Keratinocyte (primary cell): ENCODE measurements around the gene MAPKAPK5. TPM values are rescaled to one million over a fixed set of nuclear protein-coding genes. Genes with fewer than 3 reads are reported as not detected.
"Not testable (repeated sequence)": the region's sequence is repeated elsewhere in the genome, so short reads cannot be mapped to it uniquely, and the experiment has no call there.

ENCODE experiments used
- DNase-seq: peaks from one replicate; pipeline ENCODE4 v3.0.0-alpha.2; 2011; ENCODE audit warnings: low read depth, missing footprints, low spot score
- FAIRE-seq: peaks from 2 replicates; lab custom pipeline; 2011; peaks lifted over from hg19 to GRCh38; lab: Jason Lieb, UNC
- H2AFZ ChIP-seq: 2 replicates; pipeline ENCODE4 v1.6.0; 2012; ENCODE audit warnings: low read length, control low read depth, inconsistent platforms; ENCODE audit not compliant: control insufficient read depth
- H3K27ac ChIP-seq: 2 replicates; pipeline ENCODE4 v1.5.1; 2011; ENCODE audit warnings: low read length; ENCODE audit not compliant: control insufficient read depth, insufficient read depth
- H3K27me3 ChIP-seq: 3 replicates; pipeline ENCODE4 v1.6.0; 2011; ENCODE audit warnings: low read length; ENCODE audit not compliant: control insufficient read depth, insufficient read depth; ENCODE audit errors: extremely low read depth
- H3K36me3 ChIP-seq, 2 experiments: 2 replicates in 1 of 2; 3 replicates in 1 of 2; pipeline ENCODE4 v1.5.1; 2011; ENCODE audit warnings: low read length in 2 of 2, mild to moderate bottlenecking in 1 of 2; ENCODE audit not compliant: control insufficient read depth in 2 of 2, insufficient read depth in 2 of 2; ENCODE audit errors: extremely low read depth in 1 of 2
- H3K4me1 ChIP-seq: 3 replicates; pipeline ENCODE4 v1.5.1; 2011; ENCODE audit warnings: low read length; ENCODE audit not compliant: control insufficient read depth, insufficient read depth; ENCODE audit errors: extremely low read depth
- H3K4me2 ChIP-seq: 3 replicates; pipeline ENCODE4 v1.6.0; 2011; ENCODE audit warnings: low read depth, low read length; ENCODE audit not compliant: control insufficient read depth, insufficient read depth; ENCODE audit errors: extremely low read depth
- H3K4me3 ChIP-seq, 3 experiments: fragments of 200-600 bp in 1 of 3; sonication (generic) in 1 of 3; 2 replicates in 2 of 3; 3 replicates in 1 of 3; pipeline ENCODE4 v1.5.1; 2011 to 2016; ENCODE audit warnings: low read length in 3 of 3, mild to moderate bottlenecking in 3 of 3, control low read depth in 2 of 3, inconsistent platforms in 1 of 3, low read depth in 1 of 3, mixed read lengths in 1 of 3, mixed run types in 1 of 3, moderate library complexity in 1 of 3; ENCODE audit not compliant: control insufficient read depth in 2 of 3, insufficient read depth in 2 of 3; ENCODE audit errors: extremely low read depth in 1 of 3
- H3K79me2 ChIP-seq: 2 replicates; pipeline ENCODE4 v1.6.0; 2012; ENCODE audit warnings: low read length; ENCODE audit not compliant: control insufficient read depth, insufficient read depth
- H3K9ac ChIP-seq: 3 replicates; pipeline ENCODE4 v1.6.0; 2011; ENCODE audit warnings: low read length; ENCODE audit not compliant: control insufficient read depth, insufficient read depth; ENCODE audit errors: extremely low read depth
- H3K9me1 ChIP-seq: 3 replicates; pipeline ENCODE4 v1.6.0; 2011; ENCODE audit warnings: low read length; ENCODE audit not compliant: control insufficient read depth, insufficient read depth; ENCODE audit errors: extremely low read depth
- H3K9me3 ChIP-seq: 2 replicates; pipeline ENCODE4 v1.5.1; 2012; ENCODE audit warnings: low read depth, low read length; ENCODE audit not compliant: control insufficient read depth
- H4K20me1 ChIP-seq: 3 replicates; pipeline ENCODE4 v1.6.0; 2011; ENCODE audit warnings: low read length; ENCODE audit not compliant: control insufficient read depth, insufficient read depth; ENCODE audit errors: extremely low read depth
- EZH2 ChIP-seq: IDR thresholded peaks from one replicate; pipeline ENCODE4 v1.6.1; 2012; ENCODE audit warnings: inconsistent platforms, mild to moderate bottlenecking, low read length, moderate library complexity
- dilution Hi-C: fragments of 300-500 bp; cut with MboI; formaldehyde crosslinking; loops from one replicate; pipeline ENCODE4 v1.7.0; 2020; ENCODE audit warnings: low sequenced_read_pairs; ENCODE audit not compliant: extremely low pct_ligation_motif_present
- polyA plus RNA-seq, 5 experiments: library from polyadenylated mRNA; depleted of rRNA in 3 of 5; stranded (reverse) in 3 of 5; stranded (forward) in 1 of 5; unstranded in 1 of 5; fragments of >200 nt; gene quantifications; 1 replicate in 1 of 5; 2 replicates in 3 of 5; 3 replicates in 1 of 5; pipeline versions ENCODE4 v1.2.1 to v1.2.3, GENCODE V29; 2011 to 2012; ENCODE audit warnings: missing spikeins in 2 of 5, low read depth in 1 of 5, low replicate concordance in 1 of 5
- TF ChIP-seq, protein P1 (sequence below), 3 experiments: IDR thresholded peaks in 1 of 3; conservative IDR thresholded peaks in 1 of 3; optimal IDR thresholded peaks in 1 of 3; 2 replicates in 2 of 3; 3 replicates in 1 of 3; pipeline versions ENCODE3 to v1.5.1; 2011; ENCODE audit warnings: low read length in 3 of 3, mild to moderate bottlenecking in 3 of 3, moderate library complexity in 2 of 3, control low read depth in 1 of 3, inconsistent platforms in 1 of 3; ENCODE audit not compliant: insufficient read depth in 2 of 3; ENCODE audit errors: extremely low read depth in 1 of 3

MAPKAPK5 gene
- polyA plus RNA-seq, 1 donor (not counting 4 experiments of a cell fraction or from before 2014, with no cell fraction given) = 39.1 TPM

DNA sequence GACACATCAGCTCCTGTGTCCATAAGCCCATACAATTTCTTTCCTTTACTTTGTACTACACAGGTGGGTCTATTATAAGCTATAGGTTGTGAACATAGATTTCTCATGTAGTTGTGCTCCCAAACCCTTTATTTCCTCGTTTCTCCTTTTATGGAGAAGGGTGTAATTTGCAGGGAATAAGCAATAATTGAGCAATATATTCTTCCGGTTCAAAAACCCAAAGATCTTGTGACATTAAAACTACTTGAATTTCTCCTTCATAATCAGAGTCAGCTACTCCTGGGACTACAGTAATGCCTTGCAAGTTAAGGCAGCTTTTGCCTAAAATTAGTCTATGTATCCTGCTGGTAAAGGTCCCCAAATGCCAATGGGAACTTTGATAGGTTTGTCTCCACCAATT lies 19.1 kb upstream of the MAPKAPK5 start:
- H3K36me3 ChIP-seq = no peaks in the 10 kb centered on the region
- H4K20me1 ChIP-seq = no peaks in the 10 kb centered on the region
- no peaks in the 10 kb centered on the region for H3K79me2 ChIP-seq
- H3K27ac ChIP-seq = no peak overlapping the region
- no peak overlapping the region for H3K4me3 ChIP-seq
- no peak overlapping the region for H3K9ac ChIP-seq
- H3K9me1 ChIP-seq = no peaks in the 10 kb centered on the region
- FAIRE-seq (no peak), DNase-seq (no peak)
- no peak overlapping the region for H2AFZ ChIP-seq
- H3K27me3 ChIP-seq = no peaks in the 10 kb centered on the region
- dilution Hi-C loops = no loop called here
- peaks cover 9% of the 10 kb centered on the region for H3K4me1 ChIP-seq
- no peak for TF ChIP-seq EZH2
- TF ChIP-seq, protein P1, sequence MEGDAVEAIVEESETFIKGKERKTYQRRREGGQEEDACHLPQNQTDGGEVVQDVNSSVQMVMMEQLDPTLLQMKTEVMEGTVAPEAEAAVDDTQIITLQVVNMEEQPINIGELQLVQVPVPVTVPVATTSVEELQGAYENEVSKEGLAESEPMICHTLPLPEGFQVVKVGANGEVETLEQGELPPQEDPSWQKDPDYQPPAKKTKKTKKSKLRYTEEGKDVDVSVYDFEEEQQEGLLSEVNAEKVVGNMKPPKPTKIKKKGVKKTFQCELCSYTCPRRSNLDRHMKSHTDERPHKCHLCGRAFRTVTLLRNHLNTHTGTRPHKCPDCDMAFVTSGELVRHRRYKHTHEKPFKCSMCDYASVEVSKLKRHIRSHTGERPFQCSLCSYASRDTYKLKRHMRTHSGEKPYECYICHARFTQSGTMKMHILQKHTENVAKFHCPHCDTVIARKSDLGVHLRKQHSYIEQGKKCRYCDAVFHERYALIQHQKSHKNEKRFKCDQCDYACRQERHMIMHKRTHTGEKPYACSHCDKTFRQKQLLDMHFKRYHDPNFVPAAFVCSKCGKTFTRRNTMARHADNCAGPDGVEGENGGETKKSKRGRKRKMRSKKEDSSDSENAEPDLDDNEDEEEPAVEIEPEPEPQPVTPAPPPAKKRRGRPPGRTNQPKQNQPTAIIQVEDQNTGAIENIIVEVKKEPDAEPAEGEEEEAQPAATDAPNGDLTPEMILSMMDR (optimal IDR thresholded peaks at IDR 0.05 in 1 of 3, IDR thresholded peaks at IDR 0.05 in 1 of 3, conservative IDR thresholded peaks at IDR 0.05 in 1 of 3; ENCODE audit: extremely low read depth in 1 of 3, insufficient read depth in 2 of 3, low read length in 3 of 3) = no peak
- no peak overlapping the region for H3K4me2 ChIP-seq
- H3K9me3 ChIP-seq = no peaks in the 10 kb centered on the region

DNA sequence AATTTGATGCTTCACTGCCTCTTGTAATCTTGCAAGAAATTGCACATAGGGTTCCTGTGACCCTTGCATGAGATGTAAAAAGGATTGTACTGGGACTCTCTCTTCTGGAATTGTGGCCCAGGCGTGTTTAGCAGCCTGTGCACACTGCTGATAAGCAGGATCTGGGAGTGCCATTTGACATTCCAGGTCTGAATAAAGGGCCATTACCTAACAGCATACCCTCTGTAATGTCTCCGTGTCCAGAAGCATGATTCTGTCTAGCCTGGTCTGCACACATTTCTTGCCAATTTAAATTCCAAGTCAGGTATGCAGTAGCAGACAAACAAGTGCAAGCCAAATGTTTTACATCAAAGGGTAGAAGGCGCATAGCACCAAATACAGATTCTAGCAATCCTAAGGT lies 18.1 kb upstream of the MAPKAPK5 start:
- no peaks in the 10 kb centered on the region for H3K79me2 ChIP-seq
- H3K27ac ChIP-seq = no peak overlapping the region
- H4K20me1 ChIP-seq = no peaks in the 10 kb centered on the region
- H3K4me3 ChIP-seq = no peak overlapping the region
- FAIRE-seq = no peak
- no peaks in the 10 kb centered on the region for H3K9me1 ChIP-seq
- no peak for TF ChIP-seq EZH2
- TF ChIP-seq, protein P1 (optimal IDR thresholded peaks at IDR 0.05 in 1 of 3, IDR thresholded peaks at IDR 0.05 in 1 of 3, conservative IDR thresholded peaks at IDR 0.05 in 1 of 3; ENCODE audit: extremely low read depth in 1 of 3, insufficient read depth in 2 of 3, low read length in 3 of 3) = no peak
- H3K4me2 ChIP-seq = no peak overlapping the region
- H3K9ac ChIP-seq = no peak overlapping the region
- no peaks in the 10 kb centered on the region for H3K27me3 ChIP-seq
- no peak overlapping the region for H2AFZ ChIP-seq
- no peaks in the 10 kb centered on the region for H3K9me3 ChIP-seq
- H3K36me3 ChIP-seq = no peaks in the 10 kb centered on the region
- no peak for DNase-seq
- dilution Hi-C loops = no loop called here
- H3K4me1 ChIP-seq = peaks cover 9% of the 10 kb centered on the region

DNA sequence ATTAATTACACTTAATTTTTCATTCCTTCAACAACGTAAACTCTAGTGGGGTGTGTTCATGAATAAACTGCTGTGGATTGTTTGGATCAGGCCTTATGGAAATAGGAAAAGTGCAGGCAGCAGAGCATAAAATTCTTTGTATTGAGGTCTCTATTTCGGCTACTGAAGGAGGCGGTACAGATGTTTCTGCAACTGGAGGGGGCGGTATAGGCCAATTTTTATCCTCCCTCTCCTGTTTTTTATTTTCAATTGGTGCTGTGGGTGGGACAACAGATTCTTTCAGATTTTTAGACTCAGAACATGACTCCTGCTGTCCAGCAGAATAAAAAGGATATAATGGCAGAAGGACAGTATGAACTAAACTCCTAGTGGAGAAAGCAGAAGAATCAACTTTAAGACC lies 17.7 kb upstream of the MAPKAPK5 start:
- H3K9me3 ChIP-seq, H2AFZ ChIP-seq, H4K20me1 ChIP-seq, H3K36me3 ChIP-seq, FAIRE-seq, H3K79me2 ChIP-seq, dilution Hi-C loops, H3K4me2 ChIP-seq, H3K4me3 ChIP-seq, DNase-seq, H3K27ac ChIP-seq, H3K27me3 ChIP-seq, H3K4me1 ChIP-seq, H3K9ac ChIP-seq, H3K9me1 ChIP-seq: not testable (repeated sequence)
